Cerebellar cortex (tissue), 1 donor: ENCODE measurements around the gene CHRM5.
"Not testable (repeated sequence)": the region's sequence is repeated elsewhere in the genome, so short reads cannot be mapped to it uniquely, and the experiment has no call there.

ENCODE experiments used
- DNase-seq: peaks from one replicate; pipeline ENCODE4 v3.0.0-alpha.2; 2015; ENCODE audit warnings: low spot score

Gene CHRM5

GRCh38 chr15:34039790-34040113 lies 71.5 kb downstream of the CHRM5 start:
- no peak for DNase-seq

- peak; percentile 18 for DNase-seq
Measured at GRCh38 chr15:34043391-34043790, 75.1 kb downstream of the CHRM5 start.

- DNase-seq = no peak
Measured at GRCh38 chr15:34043813-34044212, 75.5 kb downstream of the CHRM5 start.

- no peak for DNase-seq
Measured at GRCh38 chr15:34046471-34047145, 78.3 kb downstream of the CHRM5 start.

- DNase-seq = no peak
Measured at GRCh38 chr15:34047893-34048775, 79.8 kb downstream of the CHRM5 start.

- no peak for DNase-seq
Measured at GRCh38 chr15:34049112-34049511, 80.8 kb downstream of the CHRM5 start.

- DNase-seq = not testable (repeated sequence)
Measured at GRCh38 chr15:34050385-34050784, 82.1 kb downstream of the CHRM5 start.

GRCh38 chr15:34054081-34054707 lies 85.9 kb downstream of the CHRM5 start:
- DNase-seq = no peak

GRCh38 chr15:34055868-34056595 lies 87.7 kb downstream of the CHRM5 start:
- peak; percentile 65 for DNase-seq

- DNase-seq = peak; percentile 22
Measured at GRCh38 chr15:34056911-34057310, 88.6 kb downstream of the CHRM5 start.

GRCh38 chr15:34059476-34059875 lies 91.2 kb downstream of the CHRM5 start:
- no peak for DNase-seq

GRCh38 chr15:34059946-34060345 lies 91.6 kb downstream of the CHRM5 start:
- DNase-seq = no peak

- no peak for DNase-seq
Measured at GRCh38 chr15:34064438-34064837, 96.1 kb downstream of the CHRM5 start.

- DNase-seq = no peak
Measured at GRCh38 chr15:34065261-34065660, 97.0 kb downstream of the CHRM5 start.

GRCh38 chr15:34065941-34066340 lies 97.6 kb downstream of the CHRM5 start:
- no peak for DNase-seq

- DNase-seq = no peak
Measured at GRCh38 chr15:34070003-34070402, 101.7 kb downstream of the CHRM5 start.

- DNase-seq = no peak
Measured at GRCh38 chr15:34076785-34077184, 108.5 kb downstream of the CHRM5 start.

- DNase-seq = no peak
Measured at GRCh38 chr15:34078900-34079299, 110.6 kb downstream of the CHRM5 start.

- no peak for DNase-seq
Measured at GRCh38 chr15:34079904-34080303, 111.6 kb downstream of the CHRM5 start.

- DNase-seq = no peak
Measured at GRCh38 chr15:34084086-34084485, 115.8 kb downstream of the CHRM5 start.

- DNase-seq = no peak
Measured at GRCh38 chr15:34085746-34086145, 117.4 kb downstream of the CHRM5 start.

- no peak for DNase-seq
Measured at GRCh38 chr15:34099914-34100313, 131.6 kb downstream of the CHRM5 start.
